Fibroblast of lung (primary cell): ENCODE measurements around the gene SPG11. TPM values are rescaled to one million over a fixed set of nuclear protein-coding genes. Genes with fewer than 3 reads are reported as not detected.

Experiments
- DNase-seq, 2 donors: peaks; one replicate each; pipeline versions ENCODE4 v3.0.0 to v3.0.0-alpha.2; 2010; ENCODE audit warnings: low read depth in 2 of 2
- H2AFZ ChIP-seq: 2 replicates; pipeline ENCODE4 v1.5.1; 2012; ENCODE audit warnings: low read length, control low read depth, inconsistent platforms
- H3K27ac ChIP-seq: 2 replicates; pipeline ENCODE4 v1.5.1; 2011; ENCODE audit warnings: low read length, control low read depth; ENCODE audit not compliant: insufficient read depth
- H3K27me3 ChIP-seq: 2 replicates; pipeline ENCODE4 v1.5.1; 2011; ENCODE audit warnings: mild to moderate bottlenecking, low read length; ENCODE audit not compliant: control insufficient read depth, insufficient read depth
- H3K36me3 ChIP-seq: 2 replicates; pipeline ENCODE4 v1.5.1; 2011; ENCODE audit warnings: low read length; ENCODE audit not compliant: control insufficient read depth, insufficient read depth
- H3K4me1 ChIP-seq: 2 replicates; pipeline ENCODE4 v1.5.1; 2011; ENCODE audit warnings: low read length; ENCODE audit not compliant: control insufficient read depth, insufficient read depth; ENCODE audit errors: extremely low read depth
- H3K4me2 ChIP-seq: 2 replicates; pipeline ENCODE4 v1.5.1; 2011; ENCODE audit warnings: low read length, control low read depth; ENCODE audit not compliant: insufficient read depth; ENCODE audit errors: extremely low read depth
- H3K4me3 ChIP-seq, 4 experiments: fragments of 200-600 bp in 1 of 4; sonication (generic) in 1 of 4; replicated peaks in 1 of 4; 2 replicates each; pipeline ENCODE4 v1.5.1; 2011 to 2016; ENCODE audit warnings: low read length in 4 of 4, low read depth in 3 of 4, mild to moderate bottlenecking in 3 of 4, control low read depth in 2 of 4, inconsistent platforms in 1 of 4, mixed read lengths in 1 of 4; ENCODE audit not compliant: insufficient read depth in 1 of 4; ENCODE audit errors: control extremely low read depth in 1 of 4
- H3K79me2 ChIP-seq: 2 replicates; pipeline ENCODE4 v1.5.1; 2012; ENCODE audit warnings: mild to moderate bottlenecking, low read length, inconsistent platforms; ENCODE audit not compliant: control insufficient read depth, insufficient read depth
- H3K9ac ChIP-seq: 2 replicates; pipeline ENCODE4 v1.5.1; 2011; ENCODE audit warnings: mild to moderate bottlenecking, low read length, control low read depth; ENCODE audit not compliant: insufficient read depth
- H3K9me3 ChIP-seq: 2 replicates; pipeline ENCODE4 v1.5.1; 2012; ENCODE audit warnings: low read depth, low read length; ENCODE audit not compliant: control insufficient read depth, insufficient read depth
- H4K20me1 ChIP-seq: 2 replicates; pipeline ENCODE4 v1.5.1; 2011; ENCODE audit warnings: low read length; ENCODE audit not compliant: control insufficient read depth, insufficient read depth; ENCODE audit errors: extremely low read depth
- CTCF ChIP-seq, 2 donors: IDR thresholded peaks in 1 of 2; conservative IDR thresholded peaks in 1 of 2; 1 replicate in 1 of 2; 2 replicates in 1 of 2; pipeline ENCODE4 v1.5.1; 2011 to 2012; ENCODE audit warnings: low read length in 2 of 2, control low read depth in 1 of 2, inconsistent platforms in 1 of 2, low read depth in 1 of 2, mild to moderate bottlenecking in 1 of 2
- EZH2 ChIP-seq: IDR thresholded peaks from 2 replicates; pipeline ENCODE4 v1.5.1; 2012; ENCODE audit warnings: low read length, control low read depth, mild to moderate bottlenecking; ENCODE audit errors: missing control alignments
- polyA plus RNA-seq, 2 donors: library from polyadenylated mRNA; depleted of rRNA in 1 of 2; stranded (reverse) in 1 of 2; unstranded in 1 of 2; fragments of >200 nt; gene quantifications; 2 replicates each; pipeline ENCODE4 v1.2.1, GENCODE V29; 2011 to 2012; ENCODE audit warnings: missing spikeins in 1 of 2
- total RNA-seq: library from RNA; depleted of rRNA; stranded (reverse); fragments of >200 nt; gene quantifications from 2 replicates; pipeline ENCODE4 v1.2.1, GENCODE V29; 2014

The SPG11 gene
- total and polyA plus RNA-seq, 2 donors (not counting 1 experiment from before 2014, with no cell fraction given) = 35.6 to 95.9 TPM

- peak; percentile 31 to 47 for DNase-seq
- H3K36me3 ChIP-seq = peaks cover 2% of the 10 kb centered on the region
Measured at GRCh38 chr15:44710236-44711095, 47.0 kb upstream of the SPG11 start.

GRCh38 chr15:44706946-44707636, 43.6 kb upstream of the SPG11 start:
- TF ChIP-seq CTCF (conservative IDR thresholded peaks at IDR 0.05 in 1 of 2, IDR thresholded peaks at IDR 0.05 in 1 of 2; ENCODE audit: low read depth in 1 of 2, low read length in 2 of 2) (no peak), EZH2 (no peak)

More at GRCh38 chr15:44710236-44711095, 47.0 kb upstream of the SPG11 start:
- Histone ChIP-seq H4K20me1 (peaks cover 11% of the 10 kb centered on the region), H3K9me3 (no peaks in the 10 kb centered on the region), H3K4me3 (peak overlapping the region; percentile 98 to 100 (median 99)), H3K9ac (peak overlapping the region; percentile 99), H2AFZ (peak overlapping the region; percentile 81), H3K27me3 (no peaks in the 10 kb centered on the region), H3K27ac (peak overlapping the region; percentile 99), H3K4me2 (peak overlapping the region; percentile 83), H3K79me2 (peaks cover 45% of the 10 kb centered on the region), H3K4me1 (peaks cover 2% of the 10 kb centered on the region)
- TF ChIP-seq CTCF (conservative IDR thresholded peaks at IDR 0.05 in 1 of 2, IDR thresholded peaks at IDR 0.05 in 1 of 2; ENCODE audit: low read depth in 1 of 2, low read length in 2 of 2) (peak; percentile 38 to 44), EZH2 (no peak)

GRCh38 chr15:44706401-44706800, 42.9 kb upstream of the SPG11 start:
- no peaks in the 10 kb centered on the region for H4K20me1 ChIP-seq
- H3K9me3 ChIP-seq = no peaks in the 10 kb centered on the region
- no peak overlapping the region for H3K9ac ChIP-seq
- H3K4me2 ChIP-seq = no peak overlapping the region
- no peak overlapping the region for H2AFZ ChIP-seq
- H3K36me3 ChIP-seq = no peaks in the 10 kb centered on the region
- no peak overlapping the region for H3K27ac ChIP-seq
- H3K27me3 ChIP-seq = no peaks in the 10 kb centered on the region
- no peak for TF ChIP-seq CTCF (conservative IDR thresholded peaks at IDR 0.05 in 1 of 2, IDR thresholded peaks at IDR 0.05 in 1 of 2; ENCODE audit: low read depth in 1 of 2, low read length in 2 of 2)
- no peak for TF ChIP-seq EZH2
- H3K79me2 ChIP-seq = peaks cover 5% of the 10 kb centered on the region
- no peak for DNase-seq
- no peaks in the 10 kb centered on the region for H3K4me1 ChIP-seq
- H3K4me3 ChIP-seq = no peak overlapping the region

More at GRCh38 chr15:44706946-44707636, 43.6 kb upstream of the SPG11 start:
- H3K9me3 ChIP-seq = no peaks in the 10 kb centered on the region
- H3K4me3 ChIP-seq = no peak overlapping the region
- H3K4me1 ChIP-seq = no peaks in the 10 kb centered on the region
- no peak overlapping the region for H3K9ac ChIP-seq
- DNase-seq = no peak
- H2AFZ ChIP-seq = no peak overlapping the region
- H3K79me2 ChIP-seq = peaks cover 12% of the 10 kb centered on the region
- H3K36me3 ChIP-seq = no peaks in the 10 kb centered on the region
- H3K27me3 ChIP-seq = no peaks in the 10 kb centered on the region
- no peak overlapping the region for H3K4me2 ChIP-seq
- H4K20me1 ChIP-seq = no peaks in the 10 kb centered on the region
- H3K27ac ChIP-seq = no peak overlapping the region
